Measurements from ENCODE around the gene AKR1E2.
A peak's percentile ranks its signal among the peaks of the same experiment; 100 is the strongest.

The AKR1E2 gene

DNA sequence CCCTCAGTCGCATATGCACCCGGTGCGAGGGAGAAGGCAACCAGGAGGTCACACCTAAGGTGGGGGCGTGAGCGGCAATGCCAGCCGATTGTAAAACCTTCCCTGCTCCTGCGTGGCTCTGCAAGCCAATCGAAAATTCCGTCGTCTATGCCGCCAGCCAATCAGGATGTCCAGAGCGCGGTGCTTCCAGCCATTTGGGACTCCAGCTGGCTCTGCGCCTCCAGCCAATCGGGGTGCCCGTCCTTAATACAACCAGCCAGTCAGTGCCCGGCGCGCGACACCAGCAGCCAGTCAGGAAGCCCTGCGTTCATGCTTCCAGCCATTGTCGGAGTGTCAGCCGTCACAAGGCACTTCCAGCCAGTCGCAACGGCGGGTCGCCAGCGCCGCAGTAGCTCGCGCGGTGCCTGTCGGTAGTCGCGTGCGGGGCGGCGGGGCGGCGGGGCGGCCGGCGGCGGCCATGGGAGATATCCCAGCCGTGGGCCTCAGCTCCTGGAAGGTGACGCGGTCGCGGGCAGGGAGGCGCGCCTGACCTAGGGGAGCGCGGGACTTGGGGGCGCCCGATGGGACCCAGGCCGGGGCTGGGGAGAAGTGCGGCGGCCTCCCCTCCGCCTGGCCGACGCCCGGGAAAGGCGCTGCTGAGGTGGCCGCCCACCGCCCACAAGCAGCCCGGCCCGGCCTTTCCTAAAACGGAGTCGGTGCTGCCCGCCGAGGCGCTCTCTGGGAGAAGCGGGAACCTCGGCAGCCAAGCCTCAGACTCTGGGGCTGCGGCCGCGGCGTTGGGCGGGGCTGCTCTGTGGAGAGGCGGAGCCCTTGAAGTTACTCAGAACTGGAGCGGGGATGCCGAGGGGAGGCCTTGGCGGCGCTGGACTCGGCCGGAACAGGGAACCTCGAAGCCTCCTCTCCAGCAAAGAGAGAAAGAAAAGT is at the start of gene AKR1E2:
Gene AKR1E2, plus strand, starts transcription at position 340 of the 924 bp plus-strand sequence. Its CDS starts 118 bp downstream, at position 458.
- H3K4me3 ChIP-seq (ENCODE audit: low read length), result peak within 1 kb of the TSS; percentile 40
- TF ChIP-seq, protein P1, sequence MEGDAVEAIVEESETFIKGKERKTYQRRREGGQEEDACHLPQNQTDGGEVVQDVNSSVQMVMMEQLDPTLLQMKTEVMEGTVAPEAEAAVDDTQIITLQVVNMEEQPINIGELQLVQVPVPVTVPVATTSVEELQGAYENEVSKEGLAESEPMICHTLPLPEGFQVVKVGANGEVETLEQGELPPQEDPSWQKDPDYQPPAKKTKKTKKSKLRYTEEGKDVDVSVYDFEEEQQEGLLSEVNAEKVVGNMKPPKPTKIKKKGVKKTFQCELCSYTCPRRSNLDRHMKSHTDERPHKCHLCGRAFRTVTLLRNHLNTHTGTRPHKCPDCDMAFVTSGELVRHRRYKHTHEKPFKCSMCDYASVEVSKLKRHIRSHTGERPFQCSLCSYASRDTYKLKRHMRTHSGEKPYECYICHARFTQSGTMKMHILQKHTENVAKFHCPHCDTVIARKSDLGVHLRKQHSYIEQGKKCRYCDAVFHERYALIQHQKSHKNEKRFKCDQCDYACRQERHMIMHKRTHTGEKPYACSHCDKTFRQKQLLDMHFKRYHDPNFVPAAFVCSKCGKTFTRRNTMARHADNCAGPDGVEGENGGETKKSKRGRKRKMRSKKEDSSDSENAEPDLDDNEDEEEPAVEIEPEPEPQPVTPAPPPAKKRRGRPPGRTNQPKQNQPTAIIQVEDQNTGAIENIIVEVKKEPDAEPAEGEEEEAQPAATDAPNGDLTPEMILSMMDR (conservative IDR thresholded peaks at IDR 0.05; ENCODE audit: low read depth, low read length), result no peak
- peak; percentile 65 for DNase-seq (ENCODE audit: low read depth)

DNA sequence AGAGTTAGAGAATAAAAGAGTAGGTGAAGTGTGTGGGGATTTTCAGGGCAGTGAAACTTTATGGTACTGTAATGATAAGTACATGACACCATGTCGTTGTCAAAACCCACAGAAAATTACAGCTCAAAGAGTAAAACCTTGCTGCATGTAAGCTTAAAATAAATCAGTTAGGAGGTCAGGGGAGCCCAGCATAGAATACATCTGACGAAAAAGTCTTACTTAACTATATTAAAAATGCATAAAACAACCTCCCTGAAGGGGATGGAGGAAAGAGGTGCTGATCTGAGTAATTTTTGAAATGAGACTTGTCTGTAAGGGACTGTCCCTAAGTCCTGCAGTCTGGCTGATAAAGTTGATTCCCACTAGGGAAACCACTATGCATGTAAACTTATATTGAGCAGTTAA is 49.8 kb upstream of the AKR1E2 start:
- TF ChIP-seq, protein P1 (conservative IDR thresholded peaks at IDR 0.05; ENCODE audit: low read depth, low read length), result no peak
- DNase-seq (ENCODE audit: low read depth), result no peak
- H3K4me3 ChIP-seq (ENCODE audit: low read length), result no peak overlapping the region

DNA sequence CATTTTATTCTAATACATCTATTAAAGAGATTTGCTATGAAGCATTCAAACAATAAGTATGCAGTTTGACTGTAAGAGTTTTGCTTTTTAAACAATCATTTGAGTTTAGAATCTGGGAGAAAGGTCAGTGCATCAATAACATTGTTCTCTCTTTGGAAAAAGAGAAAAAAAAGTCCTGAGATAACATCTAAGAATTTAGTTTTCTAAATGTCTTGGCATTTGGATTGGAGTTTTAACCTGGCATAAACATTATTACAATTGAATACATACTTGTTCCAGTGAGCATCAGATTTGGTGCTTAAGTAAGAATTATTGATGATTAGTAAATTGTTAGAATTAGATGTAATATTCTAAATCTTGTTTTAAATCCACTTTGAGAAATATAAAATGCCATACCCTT is 47.2 kb upstream of the AKR1E2 start:
- DNase-seq (ENCODE audit: low read depth), result no peak
- TF ChIP-seq, protein P1 (conservative IDR thresholded peaks at IDR 0.05; ENCODE audit: low read depth, low read length), result no peak
- no peak overlapping the region for H3K4me3 ChIP-seq (ENCODE audit: low read length)

DNA sequence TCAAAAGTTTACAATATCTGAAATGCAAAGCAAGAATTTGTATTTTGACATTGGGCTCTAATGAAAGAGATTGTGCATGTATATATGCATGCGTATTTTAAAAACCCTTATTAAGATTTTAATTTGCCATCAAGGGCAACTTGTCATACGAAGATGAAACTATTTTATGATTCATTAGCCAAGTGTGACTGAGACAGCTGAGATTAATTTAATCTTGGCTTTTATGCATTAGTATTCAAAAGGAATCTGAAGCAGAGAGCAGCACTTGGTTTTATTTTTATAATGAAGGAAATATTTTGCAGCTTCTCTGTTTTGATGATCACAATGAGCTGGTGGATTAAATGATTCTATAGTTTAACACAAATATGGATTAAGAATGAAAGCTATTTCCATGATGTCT is 45.9 kb upstream of the AKR1E2 start:
- TF ChIP-seq, protein P1 (conservative IDR thresholded peaks at IDR 0.05; ENCODE audit: low read depth, low read length), result no peak
- H3K4me3 ChIP-seq (ENCODE audit: low read length), result no peak overlapping the region
- no peak for DNase-seq (ENCODE audit: low read depth)

DNA sequence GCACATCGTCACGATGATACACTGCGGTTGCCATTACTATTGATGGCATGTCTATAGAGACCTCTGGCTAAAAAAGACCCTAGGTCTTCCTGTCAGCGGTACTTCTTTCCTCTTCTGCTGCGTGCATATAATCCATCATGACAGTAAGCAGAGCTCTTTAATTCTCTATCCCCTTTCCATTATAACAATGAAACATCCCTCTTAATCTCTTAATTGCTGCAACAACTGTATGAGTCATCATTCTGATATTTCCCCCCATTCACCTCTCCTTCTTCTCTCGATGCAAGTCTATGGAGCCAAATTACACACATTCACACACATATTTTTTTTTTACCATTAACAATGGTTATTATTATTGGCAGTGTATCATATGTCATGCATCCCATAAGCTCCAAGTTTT is 45.2 kb upstream of the AKR1E2 start:
- DNase-seq (ENCODE audit: low read depth), result peak; percentile 67
- TF ChIP-seq, protein P1 (conservative IDR thresholded peaks at IDR 0.05; ENCODE audit: low read depth, low read length), result no peak
- no peak overlapping the region for H3K4me3 ChIP-seq (ENCODE audit: low read length)

DNA sequence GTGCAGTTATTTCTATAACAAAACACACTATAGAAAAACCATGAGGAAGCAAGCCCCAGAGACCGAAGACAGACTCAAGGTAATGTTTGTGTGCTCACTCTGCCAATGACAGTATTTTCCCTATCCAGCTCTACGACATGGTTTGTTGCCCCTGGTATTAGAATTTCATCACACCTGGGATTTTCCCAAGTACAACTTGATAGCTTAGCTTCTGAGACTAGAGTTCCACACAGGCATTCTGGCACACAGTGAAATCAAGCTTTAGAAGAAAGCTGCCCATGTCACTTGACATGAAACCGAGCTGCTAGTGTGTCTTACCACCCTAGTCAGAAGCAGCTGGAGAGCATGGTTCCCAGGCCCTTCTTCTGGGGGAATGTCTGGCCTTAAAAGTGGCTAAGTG is 44.1 kb upstream of the AKR1E2 start:
- H3K4me3 ChIP-seq (ENCODE audit: low read length), result no peak overlapping the region
- DNase-seq (ENCODE audit: low read depth), result no peak

More for the DNA sequence above, 44.1 kb upstream of the AKR1E2 start:
- TF ChIP-seq, protein P1 (conservative IDR thresholded peaks at IDR 0.05; ENCODE audit: low read depth, low read length), result no peak
